GM18909 (cell line): ENCODE data around the gene GPSM1.

Experiments
- ATAC-seq: cut with Tn5 transposase; IDR thresholded peaks from one replicate; pipeline ENCODE4 v1.9.1; 2021; ENCODE audit warnings: mild to moderate bottlenecking; ENCODE audit not compliant: unreplicated experiment, poor library complexity

GPSM1 gene

DNA sequence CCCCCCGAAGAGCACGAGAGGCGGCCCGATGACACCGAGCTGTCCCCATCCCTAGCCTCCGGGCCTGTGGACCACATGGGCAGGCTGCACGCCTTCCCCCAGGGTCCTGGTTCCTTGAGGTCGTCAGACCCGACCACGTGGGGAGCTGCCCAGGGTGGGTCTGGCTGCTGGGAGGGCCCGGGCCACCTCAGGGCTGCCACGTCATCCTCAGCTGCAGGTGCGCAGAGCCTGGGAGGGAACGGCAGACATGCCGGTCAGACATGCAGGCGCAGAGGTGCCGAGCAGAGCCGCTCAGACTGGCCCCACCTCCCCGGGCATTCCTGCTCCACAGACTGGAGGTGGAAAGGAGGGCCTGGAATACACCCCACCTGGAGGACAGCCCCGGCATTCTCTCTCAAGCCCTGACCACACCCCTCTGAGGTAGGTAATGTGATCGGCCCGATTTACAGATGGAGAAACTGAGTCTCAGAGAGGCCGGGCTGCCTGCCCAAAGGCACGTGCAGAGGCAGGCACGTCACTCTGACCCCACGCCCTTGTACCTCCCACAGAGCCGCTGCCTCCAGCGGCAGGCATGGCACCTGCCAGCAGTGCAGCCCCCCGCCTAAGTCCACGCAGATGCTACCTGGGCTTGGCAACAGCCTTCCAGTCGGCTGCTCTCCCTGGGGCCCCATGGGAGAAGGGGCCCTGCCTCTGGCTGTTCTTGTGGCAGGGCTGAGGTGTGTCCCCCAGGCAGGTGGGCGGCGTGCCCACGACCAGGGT, 24.1 kb upstream of the GPSM1 start:
- ATAC-seq, result no peak

DNA sequence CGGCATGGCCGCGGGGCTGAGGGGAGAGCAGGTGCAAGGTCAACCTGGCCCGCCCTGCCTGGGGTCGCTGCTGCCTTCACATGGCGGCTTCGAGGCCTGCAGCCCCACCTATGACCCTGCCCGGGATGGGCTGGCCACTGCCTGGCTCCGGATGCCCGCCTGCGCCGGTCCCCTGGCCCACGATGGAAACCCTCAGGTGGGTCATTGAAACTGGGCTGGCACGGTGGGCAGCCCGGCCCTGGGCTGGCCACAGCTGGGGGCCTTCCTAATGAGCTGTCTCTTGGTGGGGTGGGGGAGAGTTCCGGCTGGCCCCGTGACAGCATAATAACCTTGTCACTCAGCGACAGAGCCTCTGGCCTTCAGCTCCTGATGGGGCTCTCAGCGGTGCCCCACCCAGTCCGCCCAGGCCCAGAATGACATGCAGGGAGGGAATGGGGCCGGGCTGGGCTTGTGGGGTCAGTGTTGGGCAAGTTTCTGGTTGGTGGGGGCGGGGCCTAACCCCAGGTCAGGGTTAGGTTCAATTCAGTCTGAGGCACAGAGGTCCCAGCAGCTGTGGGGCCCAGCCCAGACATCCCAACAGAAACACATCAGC, 23.4 kb upstream of the GPSM1 start, which contains the start of gene CCDC187:
Gene CCDC187 (minus strand): TSS at position 270 of the 592 bp plus-strand sequence. CDS start 264 bp downstream, at position 6.
- no peak for ATAC-seq

DNA sequence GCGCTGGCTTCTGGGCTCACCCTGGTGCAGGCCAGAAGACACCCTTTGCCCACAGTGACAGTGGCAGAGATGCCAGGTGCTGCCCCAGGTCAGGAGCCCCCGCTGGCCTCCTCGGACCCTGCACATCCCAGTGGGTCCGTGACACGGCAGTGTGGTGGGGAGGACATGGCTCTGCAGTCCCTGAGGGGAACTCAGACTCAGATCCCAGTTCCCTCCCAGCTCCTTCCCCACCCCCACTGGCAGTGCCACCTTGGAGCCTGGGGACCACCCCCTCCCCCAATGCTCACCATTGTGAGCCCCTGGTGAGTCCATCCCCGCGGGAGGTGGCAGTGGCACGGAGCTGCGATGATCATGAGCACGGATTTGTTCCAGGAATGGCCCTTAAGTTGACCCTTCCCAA, 22.9 kb upstream of the GPSM1 start:
- no peak for ATAC-seq

DNA sequence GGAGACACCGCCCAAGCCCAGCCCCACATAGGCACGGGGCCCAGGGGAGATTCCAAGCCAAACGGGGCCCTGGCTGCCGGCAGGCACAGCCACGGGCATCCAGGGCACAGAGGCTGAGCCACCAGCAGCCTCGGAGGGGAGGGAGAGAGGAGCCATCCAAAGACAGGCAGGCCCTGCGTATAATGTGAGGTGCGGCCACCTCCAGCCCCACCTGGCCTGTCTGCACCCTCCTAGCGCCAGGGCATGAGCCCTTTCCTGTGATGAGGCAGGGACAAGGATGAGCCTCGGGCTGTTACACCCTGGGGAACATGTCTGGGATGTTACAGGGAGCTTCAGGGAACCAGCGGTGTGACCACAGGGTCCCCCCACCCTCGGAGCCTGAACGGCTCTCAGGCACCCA, 22.4 kb upstream of the GPSM1 start:
- no peak for ATAC-seq

DNA sequence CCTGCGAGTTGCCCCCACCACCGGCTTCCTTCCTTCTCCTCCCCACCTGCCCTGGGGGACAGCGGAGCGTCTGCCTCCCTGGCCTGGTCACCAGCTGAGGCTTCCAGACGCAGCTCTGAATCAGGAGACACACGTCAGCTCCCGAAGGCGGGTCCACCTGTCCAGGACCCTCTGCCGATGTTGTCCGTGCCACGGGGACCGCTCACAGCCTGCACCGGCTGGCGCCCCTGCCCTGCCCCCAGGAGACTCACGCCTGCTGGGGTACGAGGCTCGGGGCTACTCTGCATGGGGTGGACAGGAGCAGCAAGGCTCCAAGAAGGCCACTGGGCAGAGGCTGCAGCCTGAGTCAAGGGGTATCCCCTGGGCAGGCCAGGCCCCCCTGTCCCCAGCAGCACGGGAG, 21.5 kb upstream of the GPSM1 start:
- ATAC-seq, result no peak

DNA sequence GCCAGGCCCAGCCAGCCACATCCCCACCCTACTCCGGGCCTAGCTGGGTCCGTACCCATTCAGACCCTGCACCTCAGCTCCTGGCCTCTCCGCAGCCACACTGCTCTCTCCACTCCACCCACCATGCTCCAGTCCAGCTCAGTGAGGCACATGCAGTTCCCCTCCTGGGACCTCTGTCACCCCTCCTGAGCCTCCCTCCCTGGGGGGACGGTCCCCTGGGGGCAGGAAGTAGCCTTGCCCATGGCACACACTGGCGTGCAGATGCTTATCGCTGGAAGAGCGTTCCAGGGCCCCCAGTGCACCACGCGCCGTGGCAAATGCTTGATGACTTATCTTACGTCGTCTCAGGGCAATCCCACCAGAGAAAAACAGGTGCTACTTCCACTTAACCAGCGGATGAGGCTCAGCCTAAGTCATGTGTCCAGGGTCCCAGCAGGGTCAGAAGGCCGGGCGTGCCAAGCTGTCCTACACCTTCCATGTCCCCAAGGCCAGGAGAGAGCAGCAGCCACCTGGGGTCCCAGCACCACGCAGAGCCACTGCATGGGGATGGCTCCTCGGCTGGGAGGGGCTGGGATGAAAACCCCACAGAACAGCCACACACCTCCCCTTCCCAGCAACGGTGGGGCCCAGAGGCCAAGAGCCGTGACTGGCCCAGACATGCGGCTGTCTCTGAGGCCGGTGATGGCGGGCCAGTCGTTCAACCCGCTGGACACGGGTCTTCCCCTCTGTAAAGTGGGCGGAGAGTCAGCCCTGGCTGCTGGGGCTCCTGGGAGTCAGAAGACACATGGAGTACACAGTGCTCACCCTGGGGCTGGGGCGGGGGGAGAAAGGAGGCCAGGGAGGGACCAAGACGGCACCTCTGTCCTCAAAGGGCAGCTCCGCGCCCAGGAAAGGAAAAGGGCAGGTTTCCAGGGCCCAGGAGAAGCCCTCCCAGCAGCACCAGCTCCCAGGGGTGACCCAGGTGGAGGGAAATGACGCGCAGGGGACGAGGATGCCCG, 20.8 kb upstream of the GPSM1 start:
- no peak for ATAC-seq

DNA sequence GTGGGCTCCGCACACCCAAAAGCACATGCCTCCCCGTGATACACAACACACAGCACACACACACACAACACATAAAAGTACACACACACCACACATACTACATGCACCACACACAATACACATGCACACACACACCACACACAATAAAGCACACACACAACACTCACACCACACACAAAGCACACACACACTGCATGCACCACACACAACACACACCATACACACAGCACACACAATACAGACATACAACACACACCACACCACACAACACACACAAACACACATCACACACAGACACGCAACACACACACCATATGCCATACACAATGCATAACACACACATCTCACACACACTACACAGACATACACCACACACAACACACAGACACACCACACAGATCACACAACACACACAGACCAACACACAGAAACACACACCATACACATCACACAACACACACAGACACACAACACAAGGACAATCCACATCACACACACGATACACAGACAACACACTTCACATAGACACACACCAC, 20.1 kb upstream of the GPSM1 start:
- no peak for ATAC-seq

DNA sequence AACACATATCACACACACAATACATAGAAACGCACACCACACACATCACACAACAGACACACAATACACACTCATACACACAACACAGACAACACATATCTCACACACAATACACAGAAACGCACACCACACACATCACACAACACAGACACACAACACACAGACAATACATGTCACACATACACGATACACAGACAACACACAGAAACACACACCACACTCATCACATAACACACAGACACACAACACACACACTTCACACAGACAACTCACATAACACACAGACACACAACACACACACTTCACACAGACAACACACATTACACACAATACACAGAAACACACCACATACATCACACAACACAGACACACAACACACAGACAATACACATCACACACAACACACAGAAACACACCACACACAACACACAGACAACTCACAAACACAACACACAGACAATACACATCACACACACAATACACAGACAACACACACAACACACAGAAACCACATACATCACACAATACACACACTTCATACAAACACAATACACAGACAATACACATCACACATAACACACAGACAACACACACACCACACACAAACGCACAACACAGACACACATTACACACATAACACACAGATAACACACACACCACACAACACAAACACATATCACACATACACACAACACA, 19.2 kb upstream of the GPSM1 start:
- ATAC-seq, result no peak

DNA sequence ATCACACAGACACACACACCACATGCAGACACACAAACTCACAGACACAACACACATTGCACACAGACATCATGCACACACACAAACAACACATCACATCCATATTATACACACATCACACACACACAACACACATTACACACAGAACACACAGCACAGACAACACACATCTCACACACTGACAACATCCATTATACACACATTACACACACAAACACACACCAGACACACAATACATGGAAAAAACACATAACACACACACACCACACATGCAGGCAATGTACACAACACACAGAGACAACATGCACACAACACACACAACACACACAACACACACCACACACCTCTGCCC, 18.7 kb upstream of the GPSM1 start:
- no peak for ATAC-seq

DNA sequence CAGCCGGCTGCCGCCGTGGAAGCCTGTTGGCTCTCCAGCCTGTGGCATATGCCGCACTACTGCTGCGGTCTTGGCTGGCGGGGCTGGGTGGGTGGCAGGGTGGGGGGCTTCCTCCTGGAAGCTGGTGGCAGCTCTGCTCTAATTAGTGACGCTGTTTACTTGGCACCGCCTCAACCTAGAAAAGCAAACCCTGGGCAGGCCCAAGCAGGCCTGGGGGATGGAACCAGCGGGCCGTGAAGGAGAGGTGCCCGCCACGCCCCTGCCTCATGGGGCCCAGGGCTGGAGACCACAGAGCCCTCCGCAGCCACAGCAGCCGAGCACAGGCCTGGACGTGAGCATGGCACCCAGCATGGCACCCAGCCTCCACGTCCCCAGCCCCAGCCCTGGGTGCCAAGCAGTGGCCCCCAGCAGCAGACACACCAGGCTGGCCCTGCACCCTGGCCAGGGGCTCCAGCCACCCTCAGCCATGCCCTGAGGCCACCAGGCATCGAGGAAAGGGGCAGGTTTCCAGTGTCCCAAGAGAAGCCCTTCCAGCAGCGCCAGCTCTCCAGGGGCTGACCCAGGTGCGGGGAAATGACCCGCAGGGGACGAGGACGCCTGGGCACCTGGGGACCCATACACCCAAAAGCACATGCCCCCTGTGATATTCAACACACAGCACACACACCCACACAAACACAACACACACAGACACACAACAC, 18.1 kb upstream of the GPSM1 start:
- no peak for ATAC-seq

DNA sequence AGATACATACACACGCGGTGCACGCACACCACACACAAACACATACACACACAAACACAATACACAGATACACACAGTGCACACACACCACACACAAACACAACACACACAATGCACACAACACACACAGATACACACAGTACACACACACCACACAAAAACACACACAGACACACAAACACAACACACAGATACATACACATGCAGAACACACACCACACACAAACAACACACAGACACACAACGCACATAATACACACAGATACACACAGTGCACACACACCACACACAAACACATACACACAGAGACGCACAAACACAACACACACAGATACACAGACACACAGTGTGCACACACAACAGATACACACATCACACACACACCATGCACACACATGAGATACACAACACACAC, 17.5 kb upstream of the GPSM1 start:
- no peak for ATAC-seq

DNA sequence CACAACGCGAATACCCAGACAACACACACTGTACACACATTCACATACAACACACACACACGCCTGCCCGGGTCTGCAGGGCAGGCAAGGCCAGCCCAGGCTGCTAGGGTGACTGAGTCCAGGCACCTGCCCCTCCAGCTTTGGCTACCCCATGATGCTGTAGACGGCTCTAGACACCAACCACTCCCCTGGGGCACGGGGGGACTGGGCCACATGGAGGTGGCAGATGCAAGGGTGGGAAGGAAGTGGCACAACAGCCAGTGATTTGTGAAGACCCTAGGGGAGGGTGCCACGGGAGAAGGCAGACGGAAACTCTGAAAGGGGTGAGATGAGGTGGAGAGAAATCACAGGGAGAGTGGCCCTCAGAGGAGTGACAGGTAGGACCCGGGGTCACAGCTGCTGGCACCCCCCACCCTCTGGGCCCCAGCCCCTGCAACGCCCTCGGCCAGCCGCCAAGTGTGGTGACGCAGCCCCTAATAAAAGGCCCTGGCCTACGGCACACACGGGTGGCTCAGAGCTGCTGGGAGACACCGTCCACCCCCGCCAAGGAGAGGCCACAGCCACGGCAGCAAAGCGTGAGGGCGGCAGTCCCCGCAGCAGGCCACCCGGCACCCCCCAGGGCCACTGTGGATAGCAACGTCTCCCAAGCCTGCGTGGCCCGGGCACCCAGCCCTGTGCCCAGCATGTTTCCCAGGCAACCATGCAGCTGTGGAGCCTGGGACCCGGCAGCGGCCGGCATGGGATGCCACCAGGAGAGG, 16.9 kb upstream of the GPSM1 start:
- ATAC-seq, result no peak

DNA sequence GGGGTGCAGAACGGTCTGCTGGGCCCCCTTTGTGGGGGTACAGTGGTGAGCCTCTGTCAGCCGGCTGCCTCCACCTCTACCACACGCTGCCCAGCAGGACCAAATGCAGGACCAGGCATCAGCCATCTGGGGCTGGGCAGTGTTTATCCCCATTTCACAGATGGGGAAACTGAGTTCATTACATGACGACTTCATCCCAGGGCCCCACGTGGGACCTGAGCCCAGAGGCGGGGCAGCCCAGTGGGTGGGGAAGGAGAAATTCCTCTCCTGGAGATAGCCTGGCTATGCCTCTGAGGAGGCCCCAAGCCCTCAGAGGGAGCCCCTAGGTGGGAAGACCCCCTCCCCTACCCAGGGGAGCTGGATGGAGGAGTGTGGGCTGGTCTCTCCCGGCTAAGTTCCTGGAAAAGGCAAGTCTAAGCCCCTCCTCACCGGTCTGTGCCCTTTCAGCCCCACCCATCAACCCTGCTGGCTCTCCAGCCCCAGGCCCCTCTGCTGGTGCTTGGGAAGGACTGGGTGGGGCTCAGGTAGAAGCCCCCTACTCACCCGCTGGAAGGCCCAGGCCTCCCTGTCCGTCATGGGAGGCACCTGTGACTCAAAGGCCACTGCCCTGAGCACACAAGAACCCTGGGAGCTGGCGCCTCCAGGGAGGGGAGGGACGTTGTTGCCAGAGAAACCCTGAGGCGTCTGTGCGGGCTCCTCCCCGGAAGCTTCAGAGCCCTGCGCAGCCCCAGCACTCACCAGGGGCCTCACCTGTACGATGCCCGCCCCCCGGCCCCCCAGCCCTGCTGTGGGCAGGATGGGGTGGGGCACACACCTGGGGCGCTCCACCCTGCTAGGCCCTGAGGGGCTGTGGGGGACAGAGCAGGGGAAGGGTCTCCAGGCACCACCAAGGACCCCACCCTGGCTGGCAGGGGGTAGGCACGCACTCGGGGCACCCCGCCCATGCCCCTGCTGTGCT, 16.0 kb upstream of the GPSM1 start:
- ATAC-seq, result no peak

DNA sequence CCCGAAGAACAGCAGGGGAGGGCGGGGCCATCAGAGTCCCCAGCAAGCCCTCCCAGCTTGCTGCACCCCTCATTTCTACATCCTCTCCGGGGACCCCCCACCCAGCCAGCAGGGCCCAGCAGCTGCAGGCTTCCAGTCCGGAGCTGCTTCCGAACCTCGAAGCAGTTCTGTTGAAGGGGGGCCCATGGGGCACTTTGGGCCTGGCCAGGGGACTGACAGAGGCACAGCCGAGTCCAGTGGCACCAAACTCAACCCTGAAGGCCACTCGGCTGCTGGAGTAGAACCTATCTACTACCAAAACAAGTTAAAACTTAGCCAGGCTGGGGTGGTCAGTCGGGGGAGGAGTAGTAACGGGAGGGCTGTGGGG, 15.3 kb upstream of the GPSM1 start:
- ATAC-seq, result no peak

DNA sequence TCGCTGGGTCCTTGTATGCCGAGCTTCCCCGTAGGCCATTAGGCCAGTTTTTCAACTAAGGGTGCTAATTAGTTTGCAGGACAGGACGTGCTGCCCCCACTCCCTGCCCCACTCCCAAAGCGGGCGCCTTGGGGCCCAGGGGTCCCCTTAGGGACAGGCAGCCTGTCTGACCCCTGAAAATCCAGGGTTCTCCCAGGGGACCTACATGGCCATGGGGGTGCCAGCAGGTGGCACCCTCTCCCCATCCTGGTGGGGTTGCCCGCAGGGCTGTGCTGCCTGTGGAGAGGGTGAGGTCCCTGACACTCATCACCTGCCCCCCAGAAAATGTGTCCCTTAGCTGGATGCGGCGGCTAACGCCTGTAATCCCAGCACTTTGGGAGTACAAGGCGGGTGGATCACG, 14.9 kb upstream of the GPSM1 start:
- ATAC-seq, result no peak

DNA sequence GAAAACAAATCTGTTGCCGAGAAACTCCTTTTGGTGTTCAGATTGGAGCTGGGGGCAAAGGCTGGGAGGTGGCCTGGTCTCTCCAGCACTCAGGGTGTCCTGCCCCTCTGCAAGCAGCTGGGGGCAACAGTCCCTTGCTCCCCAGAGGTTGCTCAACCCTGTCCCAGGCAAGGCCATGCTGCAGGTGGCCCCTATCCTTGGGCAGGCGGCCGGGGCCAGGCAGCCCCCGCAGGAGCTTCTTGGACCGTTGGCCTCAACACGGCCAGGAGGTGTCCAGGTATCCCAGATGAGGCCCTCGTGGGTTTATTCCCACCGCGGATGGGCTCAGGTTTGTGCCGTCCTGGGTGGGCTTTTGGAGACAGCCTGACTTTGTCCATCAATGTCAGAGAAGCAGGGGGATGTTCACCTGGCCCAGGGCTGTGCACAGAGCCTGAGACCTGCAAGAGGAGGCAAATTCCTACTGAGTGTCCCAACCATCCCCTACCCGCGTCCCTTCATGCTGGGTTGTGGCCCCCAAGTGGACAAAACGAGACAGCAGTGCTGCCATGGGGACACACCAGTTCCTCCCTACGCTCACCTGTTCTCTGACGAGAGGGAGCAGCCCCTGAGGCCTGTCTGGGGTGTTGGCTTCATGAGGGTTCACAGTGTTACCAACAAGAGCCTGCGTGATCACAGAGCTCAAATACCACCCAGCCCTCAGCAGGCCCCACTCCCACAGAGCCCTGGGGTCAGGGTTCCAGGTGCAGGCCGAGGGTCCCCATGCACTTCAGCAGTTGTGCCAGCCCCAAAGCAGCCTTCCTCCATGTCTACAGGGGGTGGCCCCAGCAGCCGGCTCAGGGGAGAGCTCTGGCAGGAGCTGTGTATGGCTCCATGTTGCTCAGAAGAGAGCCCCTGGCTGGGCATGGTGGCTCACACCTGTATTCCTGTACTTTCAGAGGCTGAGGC, 14.0 kb upstream of the GPSM1 start:
- no peak for ATAC-seq

DNA sequence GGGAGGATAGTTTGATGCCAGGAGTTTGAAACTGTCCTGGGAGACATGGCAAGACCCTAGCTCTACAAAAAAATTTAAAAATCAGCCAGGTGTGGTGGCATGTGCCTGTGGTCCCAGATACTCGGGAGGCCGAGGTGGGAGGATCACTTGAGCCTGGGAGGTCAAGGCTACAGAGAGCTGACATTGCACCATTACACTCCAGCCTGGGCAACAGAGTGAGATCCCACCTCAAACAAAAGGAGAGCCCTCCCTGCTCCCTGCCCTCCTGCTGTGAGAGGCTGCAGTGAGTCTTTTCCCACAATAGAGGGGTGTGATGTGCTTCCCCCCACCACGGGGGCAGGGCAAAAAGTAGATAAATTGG, 13.3 kb upstream of the GPSM1 start:
- no peak for ATAC-seq
